Thymus (tissue), 11 donors: Measurements from ENCODE around the gene DIAPH2. TPM values are rescaled to one million over a fixed set of nuclear protein-coding genes. Genes with fewer than 3 reads are reported as not detected.

ENCODE experiments used
- DNase-seq, 9 donors: peaks; one replicate each; pipeline ENCODE4 v3.0.0-alpha.2; 2013; ENCODE audit warnings: low spot score in 9 of 9, low read depth in 6 of 9, missing footprints in 1 of 9
- H3K27ac ChIP-seq, 2 donors: one replicate each; pipeline ENCODE4 v1.5.1; 2013; ENCODE audit warnings: control low read depth in 1 of 2, low read depth in 1 of 2, low read length in 1 of 2, mild to moderate bottlenecking in 1 of 2, moderate library complexity in 1 of 2
- H3K27me3 ChIP-seq, 2 donors: one replicate each; pipeline ENCODE4 v1.5.1; 2013; ENCODE audit warnings: low read length in 1 of 2; ENCODE audit not compliant: control insufficient read depth in 2 of 2, insufficient read depth in 1 of 2
- H3K36me3 ChIP-seq, 2 donors: one replicate each; pipeline ENCODE4 v1.5.1; 2013; ENCODE audit warnings: low read length in 1 of 2, mild to moderate bottlenecking in 1 of 2, moderate library complexity in 1 of 2; ENCODE audit not compliant: control insufficient read depth in 2 of 2, insufficient read depth in 2 of 2
- H3K4me1 ChIP-seq, 2 donors: one replicate each; pipeline ENCODE4 v1.5.1; 2013; ENCODE audit warnings: low read length in 2 of 2; ENCODE audit not compliant: control insufficient read depth in 2 of 2, insufficient read depth in 2 of 2
- H3K4me3 ChIP-seq, 2 donors: one replicate each; pipeline ENCODE4 v1.5.1; 2013; ENCODE audit warnings: low read length in 2 of 2, control low read depth in 1 of 2, mild to moderate bottlenecking in 1 of 2
- H3K9me3 ChIP-seq, 2 donors: one replicate each; pipeline ENCODE4 v1.5.1; 2013; ENCODE audit warnings: low read length in 1 of 2, mild to moderate bottlenecking in 1 of 2; ENCODE audit not compliant: control insufficient read depth in 2 of 2, insufficient read depth in 1 of 2
- WGBS: extraction: QIAGEN DNeasy Blood & Tissue Kit; methylation state at CpG from one replicate; pipeline ENCODE4 v1.1.7; 2013; 5-methylcytosine and 5-hydroxymethylcytosine counted together
- polyA plus RNA-seq: library from polyadenylated mRNA; stranded (reverse); fragments of 200-250 nt; gene quantifications from one replicate; pipeline ENCODE4 v1.2.3, GENCODE V29; 2013
- total RNA-seq: library from RNA; stranded (reverse); fragments of 120-200 nt; gene quantifications from one replicate; pipeline ENCODE4 v1.2.4, GENCODE V29; 2013
- donor health status: healthy.

DIAPH2 gene
- total and polyA plus RNA-seq, 2 donors = 4.8 to 13.1 TPM

DNA sequence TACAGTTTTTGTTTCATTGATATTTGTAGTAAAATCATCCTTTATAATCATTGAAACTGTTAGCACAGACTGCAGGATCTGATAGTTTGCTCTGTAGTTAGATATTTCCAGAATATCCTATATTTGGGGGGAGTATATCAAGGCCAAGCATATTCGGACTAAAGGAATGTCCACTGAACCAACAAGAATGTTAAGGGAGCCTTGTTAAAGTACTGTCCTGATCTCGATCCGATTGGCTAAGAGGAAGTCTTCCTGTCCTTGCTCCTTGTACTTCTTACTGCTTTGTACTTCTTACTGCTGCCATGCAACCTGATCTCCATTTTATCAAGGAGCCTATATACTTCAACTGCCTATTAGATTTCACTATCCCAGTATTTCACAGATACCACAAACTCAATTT lies 648.3 kb downstream of the DIAPH2 start:
- no peak overlapping the region for H3K4me3 ChIP-seq
- DNase-seq = no peak

DNA sequence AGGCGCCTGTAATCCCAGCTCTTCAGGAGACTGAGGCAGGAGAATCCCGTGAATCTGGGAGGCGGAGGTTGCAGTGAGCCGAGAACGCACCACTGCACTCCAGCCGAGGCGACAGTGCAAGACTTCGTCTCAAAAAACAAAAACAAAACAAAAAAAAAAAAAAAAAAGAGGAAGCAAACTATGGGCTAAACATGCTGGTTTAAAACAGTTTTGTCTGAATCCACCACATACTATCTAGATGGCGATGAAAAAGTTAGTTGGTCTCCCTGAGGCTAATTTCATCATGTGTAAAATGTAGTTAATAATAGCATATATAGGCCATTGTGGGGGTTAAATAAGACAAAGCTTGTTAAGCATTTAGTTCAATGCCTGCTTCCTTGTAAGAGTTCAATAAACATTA lies 650.2 kb downstream of the DIAPH2 start:
- no peaks in the 10 kb centered on the region for H3K27me3 ChIP-seq
- no peak for DNase-seq

More for the DNA sequence above, 648.3 kb downstream of the DIAPH2 start:
- no peaks in the 10 kb centered on the region for H3K4me1 ChIP-seq
- H3K27me3 ChIP-seq = no peaks in the 10 kb centered on the region
- H3K27ac ChIP-seq = no peak overlapping the region
- 96% methylated on average over 3 of the region's 3 CpGs for WGBS
- H3K36me3 ChIP-seq = no peaks in the 10 kb centered on the region
- H3K9me3 ChIP-seq = no peaks in the 10 kb centered on the region

DNA sequence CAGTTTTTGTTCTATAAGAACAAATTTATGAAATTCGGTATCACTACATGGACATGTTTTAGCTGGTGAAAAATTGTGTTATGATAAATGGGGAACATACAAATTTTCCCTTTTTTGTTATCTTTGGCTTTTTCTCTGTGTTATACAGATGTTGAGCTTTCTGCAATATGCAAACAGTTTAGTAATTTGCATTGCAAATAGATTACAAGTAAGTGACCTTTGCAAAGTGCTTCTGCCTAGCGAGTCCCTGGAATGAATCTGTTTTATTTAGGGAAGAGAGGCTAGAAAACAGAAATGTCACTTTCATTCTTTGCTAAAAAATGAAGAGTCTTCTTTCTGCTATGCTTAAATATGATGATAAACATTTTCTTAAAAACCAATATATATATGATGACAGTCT lies 660.1 kb downstream of the DIAPH2 start:
- no peak for DNase-seq
- H3K27ac ChIP-seq = no peak overlapping the region
- H3K36me3 ChIP-seq = no peaks in the 10 kb centered on the region
- H3K4me1 ChIP-seq = no peaks in the 10 kb centered on the region
- no peak overlapping the region for H3K4me3 ChIP-seq
- no peaks in the 10 kb centered on the region for H3K27me3 ChIP-seq
- 94% methylated on average over 2 of the region's 2 CpGs for WGBS
- no peaks in the 10 kb centered on the region for H3K9me3 ChIP-seq

More for the DNA sequence above, 650.2 kb downstream of the DIAPH2 start:
- no peaks in the 10 kb centered on the region for H3K4me1 ChIP-seq
- H3K27ac ChIP-seq = no peak overlapping the region
- H3K9me3 ChIP-seq = no peaks in the 10 kb centered on the region
- H3K36me3 ChIP-seq = no peaks in the 10 kb centered on the region
- H3K4me3 ChIP-seq = no peak overlapping the region
- 97% methylated on average over 9 of the region's 9 CpGs for WGBS

DNA sequence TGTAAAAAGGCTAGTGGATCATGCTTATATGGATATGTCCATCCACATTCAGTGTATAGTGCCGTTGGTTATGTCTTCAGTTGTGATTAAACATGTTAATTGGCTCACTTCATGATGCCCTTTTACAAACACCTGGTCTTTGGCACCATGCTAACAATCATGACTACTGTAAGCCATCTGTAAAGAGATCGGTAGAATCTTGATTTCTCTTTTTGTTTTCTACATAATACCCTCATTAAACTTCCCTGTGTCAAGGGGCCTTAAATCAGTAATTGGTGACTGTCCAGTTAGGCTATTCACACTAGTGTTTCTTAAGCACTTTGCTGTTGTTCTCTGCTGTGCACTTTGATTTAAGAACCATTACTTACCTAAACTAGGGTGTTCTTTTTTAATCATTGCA lies 674.3 kb downstream of the DIAPH2 start:
- H3K4me3 ChIP-seq = no peak overlapping the region

DNA sequence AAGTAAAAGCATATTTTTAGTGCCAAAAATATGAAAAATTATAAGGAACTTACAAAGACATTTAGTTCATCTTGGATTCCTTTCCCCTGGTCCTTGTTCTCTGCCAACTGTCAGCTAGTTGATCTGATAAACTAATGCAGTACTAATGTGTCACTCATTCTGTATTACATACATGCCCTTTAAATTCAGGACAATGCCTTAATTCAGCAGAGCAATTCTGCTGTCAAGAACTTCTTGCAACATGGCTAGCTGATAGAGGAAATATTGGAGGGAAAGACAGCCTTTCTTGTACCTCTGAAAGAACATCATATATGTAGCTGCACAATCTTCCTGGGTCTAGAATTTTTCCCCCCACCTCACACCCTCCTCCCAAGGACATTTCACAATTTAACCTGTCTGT lies 679.2 kb downstream of the DIAPH2 start:
- DNase-seq = no peak
- no peak overlapping the region for H3K27ac ChIP-seq
- no peaks in the 10 kb centered on the region for H3K27me3 ChIP-seq
- no peak overlapping the region for H3K4me3 ChIP-seq
- no peaks in the 10 kb centered on the region for H3K9me3 ChIP-seq
- H3K4me1 ChIP-seq = no peaks in the 10 kb centered on the region
- H3K36me3 ChIP-seq = no peaks in the 10 kb centered on the region

More for the DNA sequence above, 674.3 kb downstream of the DIAPH2 start:
- no peaks in the 10 kb centered on the region for H3K36me3 ChIP-seq
- 97% methylated on average over 2 of the region's 2 CpGs for WGBS
- H3K27ac ChIP-seq = no peak overlapping the region
- no peak for DNase-seq
- H3K27me3 ChIP-seq = no peaks in the 10 kb centered on the region
- no peaks in the 10 kb centered on the region for H3K9me3 ChIP-seq
- H3K4me1 ChIP-seq = no peaks in the 10 kb centered on the region

DNA sequence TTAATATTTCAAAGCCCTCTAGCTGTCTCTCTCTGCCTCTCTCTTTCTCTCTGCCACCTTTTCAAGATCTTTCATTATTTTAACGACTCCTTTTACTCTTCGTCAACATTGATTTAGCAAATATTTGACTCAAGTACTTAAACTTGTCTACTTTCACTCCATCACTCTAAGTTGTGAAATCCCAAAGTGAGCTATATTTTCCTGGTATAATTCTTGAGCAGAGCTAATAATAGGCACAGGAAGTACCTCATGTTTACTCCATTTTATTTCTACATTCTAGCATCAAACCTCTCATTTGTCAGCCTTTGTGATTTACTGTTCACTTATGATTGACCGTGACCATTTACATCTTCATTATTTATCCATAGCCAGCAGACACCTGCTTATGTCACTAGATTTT lies 681.6 kb downstream of the DIAPH2 start:
- H3K27me3 ChIP-seq = no peaks in the 10 kb centered on the region
- DNase-seq = no peak
- no peaks in the 10 kb centered on the region for H3K4me1 ChIP-seq
- no peaks in the 10 kb centered on the region for H3K9me3 ChIP-seq
- WGBS = over 99% methylated on average over 3 of the region's 3 CpGs
- H3K4me3 ChIP-seq = no peak overlapping the region
- H3K36me3 ChIP-seq = no peaks in the 10 kb centered on the region
- H3K27ac ChIP-seq = no peak overlapping the region

DNA sequence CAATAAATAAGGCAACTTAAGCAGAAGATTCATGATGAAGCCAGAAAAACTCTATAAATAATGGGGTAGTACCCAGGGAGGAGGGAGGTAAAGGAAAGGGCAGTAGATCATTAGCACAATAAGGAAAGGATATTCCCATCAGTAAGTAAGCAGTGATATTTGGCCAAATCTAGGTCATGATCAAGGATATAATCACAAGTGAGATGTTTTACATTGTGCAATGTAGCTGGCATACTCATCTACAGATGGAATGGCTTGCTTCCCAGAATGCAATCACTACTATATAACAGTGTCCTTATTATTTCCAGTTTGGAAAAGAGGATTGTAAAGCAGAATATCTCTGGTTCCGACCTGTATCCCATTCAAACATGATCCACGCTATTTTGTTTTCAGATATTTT lies 682.5 kb downstream of the DIAPH2 start:
- no peaks in the 10 kb centered on the region for H3K36me3 ChIP-seq
- 93% methylated on average over 2 of the region's 2 CpGs for WGBS
- no peak for DNase-seq
- H3K4me3 ChIP-seq = no peak overlapping the region
- H3K27ac ChIP-seq = no peak overlapping the region
- no peaks in the 10 kb centered on the region for H3K4me1 ChIP-seq
- H3K9me3 ChIP-seq = no peaks in the 10 kb centered on the region
- H3K27me3 ChIP-seq = no peaks in the 10 kb centered on the region

DNA sequence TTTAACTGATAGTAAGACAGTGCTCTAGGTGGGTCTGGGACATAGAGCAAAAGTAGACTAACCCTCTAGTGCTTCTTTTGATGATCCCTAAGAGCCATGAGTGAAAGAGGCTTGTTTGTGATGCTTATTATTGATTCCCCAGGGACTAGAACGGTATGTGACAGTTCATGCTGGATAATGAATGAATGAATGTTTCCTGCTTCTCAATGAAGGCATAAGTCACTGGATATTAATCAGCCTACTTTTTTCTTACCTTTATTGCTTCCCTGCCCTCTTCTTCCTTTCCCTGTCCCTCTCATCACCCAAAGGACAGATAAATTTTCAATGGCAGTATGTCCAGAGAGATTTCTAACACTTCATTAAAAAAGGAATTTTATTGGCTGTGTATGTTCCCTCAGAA lies 685.3 kb downstream of the DIAPH2 start:
- H3K36me3 ChIP-seq = no peaks in the 10 kb centered on the region
- H3K27ac ChIP-seq = no peak overlapping the region
- no peaks in the 10 kb centered on the region for H3K27me3 ChIP-seq
- H3K9me3 ChIP-seq = no peaks in the 10 kb centered on the region
- no peak overlapping the region for H3K4me3 ChIP-seq
- no peak for DNase-seq
- WGBS = 96% methylated on average over 1 of the region's 1 CpG
- H3K4me1 ChIP-seq = no peaks in the 10 kb centered on the region

DNA sequence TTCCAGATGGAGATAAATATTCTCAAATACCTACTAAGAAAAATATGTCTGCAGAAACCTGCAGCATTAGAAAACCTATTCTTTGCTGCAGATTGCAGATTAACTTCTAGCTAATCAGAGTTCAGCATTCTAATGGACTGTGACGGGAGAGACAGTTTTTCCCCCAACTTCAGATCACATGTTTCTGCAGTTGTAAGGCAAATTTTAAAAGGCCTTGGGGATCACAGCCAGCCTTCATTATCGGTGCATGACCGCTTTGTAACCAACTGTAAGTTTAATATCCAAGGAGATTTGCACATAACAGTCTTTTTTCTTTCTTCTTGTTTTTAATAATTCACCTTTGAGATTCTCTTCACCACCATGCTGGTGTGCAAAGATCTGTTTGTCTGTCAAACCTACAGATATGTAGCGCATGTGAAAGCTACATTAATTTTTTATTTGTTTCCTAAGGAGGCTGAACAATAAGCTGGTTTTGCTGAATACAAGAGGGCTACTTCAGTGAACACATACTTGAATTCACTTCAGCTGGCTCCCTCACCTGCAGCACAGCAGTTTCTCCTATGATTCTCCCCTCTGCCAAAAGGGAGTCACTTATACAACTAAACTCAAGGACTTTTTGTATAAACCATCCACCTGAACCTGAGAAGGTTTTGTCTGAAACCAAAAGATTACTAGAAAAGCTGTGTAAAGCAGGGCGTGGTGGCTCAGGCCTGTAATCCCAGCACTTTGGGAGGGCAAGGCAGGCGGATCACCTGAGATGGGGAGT lies 687.5 kb downstream of the DIAPH2 start:
- 94% methylated on average over 6 of the region's 6 CpGs for WGBS
- no peaks in the 10 kb centered on the region for H3K9me3 ChIP-seq
- H3K27ac ChIP-seq = no peak overlapping the region
- DNase-seq = no peak
- H3K36me3 ChIP-seq = no peaks in the 10 kb centered on the region
- H3K4me1 ChIP-seq = no peaks in the 10 kb centered on the region
- H3K4me3 ChIP-seq = no peak overlapping the region
- no peaks in the 10 kb centered on the region for H3K27me3 ChIP-seq
